Upper lobe of left lung (tissue), 6 donors: Measurements from ENCODE around the gene SLC1A5. TPM values are rescaled to one million over a fixed set of nuclear protein-coding genes. Genes with fewer than 3 reads are reported as not detected.

Experiments used
- ATAC-seq, 2 donors: fragments of 200-7000 bp; cut with Tn5 transposase; one replicate each; pipeline ENCODE4 v1.9.1; 2022; ENCODE audit warnings: mild to moderate bottlenecking in 2 of 2, moderate library complexity in 2 of 2; ENCODE audit not compliant: low FRiP score in 2 of 2
- DNase-seq, 2 donors: peaks; one replicate each; pipeline ENCODE4 v3.0.0-alpha.2; 2019 to 2020
- H3K27ac ChIP-seq, 4 donors: fragments of 200-600 bp; sonication (generic); one replicate each; pipeline ENCODE4 v1.5.1; 2016 to 2019
- H3K27me3 ChIP-seq, 4 donors: fragments of 200-600 bp; sonication (generic); one replicate each; pipeline ENCODE4 v1.5.1; 2017 to 2019
- H3K36me3 ChIP-seq, 4 donors: fragments of 200-600 bp; sonication (generic); one replicate each; pipeline ENCODE4 v1.5.1; 2016 to 2019
- H3K4me1 ChIP-seq, 4 donors: fragments of 200-600 bp; sonication (generic); one replicate each; pipeline ENCODE4 v1.5.1; 2018 to 2019
- H3K4me3 ChIP-seq, 4 donors: fragments of 200-600 bp; sonication (generic); one replicate each; pipeline ENCODE4 v1.5.1; 2017 to 2019; ENCODE audit warnings: mild to moderate bottlenecking in 2 of 4, moderate library complexity in 1 of 4
- H3K9me3 ChIP-seq, 4 donors: fragments of 200-600 bp; sonication (generic); one replicate each; pipeline ENCODE4 v1.5.1; 2018 to 2019
- CTCF ChIP-seq, 6 experiments: fragments of 450-650 bp in 4 of 6; fragments of 200-600 bp in 2 of 6; sonication (generic) in 2 of 6; IDR thresholded peaks; one replicate each; pipeline ENCODE4 v1.5.1; 2016 to 2019; ENCODE audit warnings: antibody characterized with exemption in 6 of 6
- EP300 ChIP-seq, 4 donors: sonication (generic); formaldehyde crosslinking; IDR thresholded peaks; one replicate each; pipeline ENCODE4 v1.5.1; 2017; ENCODE audit warnings: antibody characterized with exemption in 4 of 4, control low read depth in 2 of 4
- POLR2A ChIP-seq, 4 donors: fragments of 450-650 bp; IDR thresholded peaks; one replicate each; pipeline ENCODE4 v1.5.1; 2016 to 2017; ENCODE audit warnings: antibody characterized with exemption in 4 of 4, mild to moderate bottlenecking in 2 of 4
- POLR2AphosphoS5 ChIP-seq, 2 donors: sonication (generic); formaldehyde crosslinking; IDR thresholded peaks; one replicate each; pipeline ENCODE4 v1.5.1; 2017; ENCODE audit warnings: antibody characterized with exemption in 2 of 2
- WGBS, 2 donors: methylation state at CpG; one replicate each; pipeline ENCODE4 v1.1.5; 2017 to 2018; 5-methylcytosine and 5-hydroxymethylcytosine counted together
- total RNA-seq, 6 donors: library from RNA; depleted of rRNA in 4 of 6; stranded (reverse); fragments of >200 nt in 4 of 6; gene quantifications; one replicate each; pipeline versions ENCODE4 v1.1.0 to v1.2.1, GENCODE V29; 2016 to 2021
- donor health status: DM: no; HTN: no; CAD: no; lungs with moderate emphysema.
- donor health status: DM: no; HTN: yes; CAD: no; lungs with severe emphysema.

SLC1A5 gene
- total RNA-seq, 6 donors from 2014 or later = 52.4 to 147 (median 83.9) TPM

GRCh38 chr19:46785054-46785979, 3.1 kb downstream of the SLC1A5 start:
- peaks cover 3 to 45% (median 25%) of the 10 kb centered on the region in 4 donors for H3K36me3 ChIP-seq
- ATAC-seq = no peak
- WGBS, 2 donors = 74 to 75% methylated on average over 18 to 19 of the region's 19 CpGs
- TF ChIP-seq POLR2A (IDR thresholded peaks at IDR 0.05) (no peak), POLR2AphosphoS5 (IDR thresholded peaks at IDR 0.05) (no peak), CTCF (IDR thresholded peaks at IDR 0.05) (no peak), EP300 (IDR thresholded peaks at IDR 0.05) (no peak)
- peak overlapping the region; percentile 88 to 94 (median 90) for H3K27ac ChIP-seq
- peak overlapping the region; percentile 26 to 84 (median 73) for H3K4me3 ChIP-seq
- no peaks in the 10 kb centered on the region for H3K27me3 ChIP-seq
- DNase-seq = no peak
- no peaks in the 10 kb centered on the region for H3K9me3 ChIP-seq
- H3K4me1 ChIP-seq = peaks cover 33 to 67% (median 42%) of the 10 kb centered on the region in 4 donors

GRCh38 chr19:46784262-46785053, 3.9 kb downstream of the SLC1A5 start:
- TF ChIP-seq POLR2AphosphoS5 (IDR thresholded peaks at IDR 0.05) = peak; percentile 25 to 80
- TF ChIP-seq POLR2A (IDR thresholded peaks at IDR 0.05) = peak in 1 of 4 donors; percentile 32
- peak in 2 of 6 experiments; percentile 16 to 30 for TF ChIP-seq CTCF (IDR thresholded peaks at IDR 0.05)
- TF ChIP-seq EP300 (IDR thresholded peaks at IDR 0.05) = no peak
- ATAC-seq (peak; percentile 49 to 84), DNase-seq (peak; percentile 83 to 93)
- Histone ChIP-seq H3K4me3 (peak overlapping the region; percentile 2 to 84 (median 73)), H3K4me1 (peaks cover 33 to 67% (median 42%) of the 10 kb centered on the region in 4 donors), H3K9me3 (no peaks in the 10 kb centered on the region), H3K36me3 (peaks cover 5 to 54% (median 31%) of the 10 kb centered on the region in 4 donors), H3K27ac (peak overlapping the region; percentile 88 to 94 (median 90)), H3K27me3 (no peaks in the 10 kb centered on the region)
- 30 to 69% methylated on average over 3 to 14 of the region's 17 CpGs for WGBS, 2 donors

GRCh38 chr19:46783670-46784069, 4.7 kb downstream of the SLC1A5 start:
- H3K4me3 ChIP-seq = peak overlapping the region in 1 of 4 donors; percentile 73

More at GRCh38 chr19:46783670-46784069, 4.7 kb downstream of the SLC1A5 start:
- Histone ChIP-seq H3K4me1 (peaks cover 28 to 64% (median 39%) of the 10 kb centered on the region in 4 donors), H3K27ac (peak overlapping the region in 3 of 4 donors; percentile 90 to 94 (median 91)), H3K9me3 (no peaks in the 10 kb centered on the region), H3K27me3 (no peaks in the 10 kb centered on the region), H3K36me3 (peaks cover 6 to 62% (median 35%) of the 10 kb centered on the region in 4 donors)
- TF ChIP-seq CTCF (IDR thresholded peaks at IDR 0.05) (no peak), EP300 (IDR thresholded peaks at IDR 0.05) (no peak), POLR2AphosphoS5 (IDR thresholded peaks at IDR 0.05) (no peak), POLR2A (IDR thresholded peaks at IDR 0.05) (no peak)
- DNase-seq (no peak), ATAC-seq (no peak)
- WGBS, 2 donors = 32 to 56% methylated on average over 2 of the region's 2 CpGs
